ENCODE results near the gene KDM2B.

GRCh38 chr12:121549075-121549474 lies 31.7 kb downstream of the KDM2B start:
- TF ChIP-seq CTCF (IDR thresholded peaks at IDR 0.05): no peak
- no peak for TF ChIP-seq EZH2 (IDR thresholded peaks at IDR 0.05; ENCODE audit: borderline replicate concordance, insufficient read depth, low read depth, low read length, poor library complexity, severe bottlenecking)
